Brain pericyte (primary cell): ENCODE results near the gene TMC8.
"Not testable (repeated sequence)": the region's sequence is repeated elsewhere in the genome, so short reads cannot be mapped to it uniquely, and the experiment has no call there.

ENCODE experiments used
- DNase-seq: peaks from one replicate; pipeline ENCODE4 v3.0.0-alpha.2; 2012; ENCODE audit warnings: low read depth, low spot score

TMC8 gene

DNA sequence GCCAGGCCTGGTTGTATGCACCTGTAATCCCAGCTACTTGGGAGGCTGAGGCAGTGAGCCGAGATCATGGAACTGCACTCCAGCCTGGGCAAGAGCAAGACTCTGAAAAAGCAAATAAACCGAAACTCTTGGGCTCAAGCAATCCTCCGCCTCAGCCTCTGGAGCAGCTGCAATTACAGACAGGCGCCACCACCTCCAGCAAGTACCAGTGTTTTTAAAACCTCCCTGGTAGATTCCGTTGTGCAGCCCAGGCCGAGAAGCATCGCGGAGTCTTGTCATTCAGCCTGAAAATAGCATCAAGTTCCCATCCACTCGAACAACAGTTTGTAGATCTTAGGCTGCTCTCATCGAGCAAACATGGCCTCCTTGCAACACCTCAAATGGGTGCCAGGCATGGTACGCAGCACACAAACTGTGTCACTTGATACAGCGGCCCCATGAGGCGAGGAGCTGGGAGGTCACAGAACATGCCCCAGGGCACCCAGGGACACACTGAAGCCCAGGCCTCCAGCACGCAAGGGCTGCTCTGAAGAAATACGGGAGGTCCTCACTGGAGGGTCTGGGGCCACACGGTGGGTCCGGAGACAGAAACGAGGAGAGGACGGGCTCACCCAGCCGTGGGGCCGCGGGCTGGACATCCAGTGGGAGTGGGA, 20.1 kb upstream of the TMC8 start:
- DNase-seq: no peak

DNA sequence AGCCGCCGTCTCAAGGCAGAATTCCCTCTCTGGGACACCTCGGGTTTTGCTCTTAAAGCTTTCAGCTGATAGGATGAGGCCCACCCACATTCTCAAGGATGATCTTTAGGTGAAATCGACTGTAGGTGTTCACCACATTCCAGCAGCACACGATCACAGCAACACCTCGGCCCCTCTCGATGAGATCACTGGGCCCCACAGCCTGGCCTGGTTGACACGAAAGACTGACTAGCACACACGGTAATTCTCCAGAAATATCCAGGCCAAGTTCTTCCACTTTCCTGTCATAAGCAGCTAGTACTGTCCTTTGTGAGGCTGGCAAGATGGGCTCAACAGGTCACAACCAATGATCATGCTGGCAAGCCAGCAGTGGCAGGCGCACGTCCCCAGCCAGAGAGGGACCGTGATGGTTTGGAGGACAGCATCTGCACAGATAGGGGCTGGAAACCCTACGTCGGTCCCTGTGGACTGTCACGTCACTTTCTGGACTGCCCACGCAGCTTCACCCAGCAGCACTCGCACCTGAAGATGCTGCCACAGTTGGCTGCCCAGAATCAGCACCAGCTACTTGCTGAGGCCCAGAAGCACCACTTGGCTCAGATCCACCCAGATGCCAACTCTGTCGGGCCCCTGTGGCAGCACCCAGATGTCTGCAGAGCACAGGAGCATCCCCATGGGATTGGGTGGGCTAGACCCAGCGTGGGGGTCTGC, 19.4 kb upstream of the TMC8 start:
- DNase-seq: no peak

DNA sequence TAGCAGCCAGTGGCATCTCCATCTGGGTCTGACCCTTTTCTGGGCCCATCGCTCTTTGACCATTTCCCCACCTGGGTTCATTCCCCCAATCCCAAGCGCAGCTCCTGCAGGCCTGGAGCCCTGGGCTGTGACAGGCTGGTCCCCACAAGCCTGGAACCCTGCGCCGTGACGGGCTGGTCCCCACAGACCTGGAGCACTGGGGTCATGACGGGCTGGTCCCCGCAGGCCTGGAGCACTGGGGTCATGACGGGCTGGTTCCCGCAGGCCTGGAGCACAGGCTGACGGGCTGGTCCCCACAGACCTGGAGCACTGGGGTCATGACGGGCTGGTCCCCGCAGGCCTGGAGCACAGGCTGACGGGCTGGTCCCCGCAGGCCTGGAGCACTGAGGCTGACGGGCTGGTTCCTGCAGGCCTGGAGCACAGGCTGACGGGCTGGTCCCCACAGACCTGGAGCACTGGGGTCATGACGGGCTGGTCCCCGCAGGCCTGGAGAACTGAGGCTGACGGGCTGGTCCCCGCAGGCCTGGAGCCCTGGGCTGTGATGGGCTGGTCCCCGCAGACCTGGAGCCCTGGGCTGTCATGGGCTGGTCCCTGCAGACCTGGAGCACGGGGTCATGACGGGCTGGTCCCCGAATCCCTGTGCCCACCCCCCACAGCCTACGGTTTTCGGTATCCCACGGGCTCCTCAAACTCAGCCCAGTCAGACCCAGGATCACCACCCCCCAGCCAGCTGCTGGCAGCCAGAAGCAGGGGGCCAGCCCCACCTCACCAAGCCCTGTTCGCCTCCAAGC, 18.6 kb upstream of the TMC8 start:
- no peak for DNase-seq

DNA sequence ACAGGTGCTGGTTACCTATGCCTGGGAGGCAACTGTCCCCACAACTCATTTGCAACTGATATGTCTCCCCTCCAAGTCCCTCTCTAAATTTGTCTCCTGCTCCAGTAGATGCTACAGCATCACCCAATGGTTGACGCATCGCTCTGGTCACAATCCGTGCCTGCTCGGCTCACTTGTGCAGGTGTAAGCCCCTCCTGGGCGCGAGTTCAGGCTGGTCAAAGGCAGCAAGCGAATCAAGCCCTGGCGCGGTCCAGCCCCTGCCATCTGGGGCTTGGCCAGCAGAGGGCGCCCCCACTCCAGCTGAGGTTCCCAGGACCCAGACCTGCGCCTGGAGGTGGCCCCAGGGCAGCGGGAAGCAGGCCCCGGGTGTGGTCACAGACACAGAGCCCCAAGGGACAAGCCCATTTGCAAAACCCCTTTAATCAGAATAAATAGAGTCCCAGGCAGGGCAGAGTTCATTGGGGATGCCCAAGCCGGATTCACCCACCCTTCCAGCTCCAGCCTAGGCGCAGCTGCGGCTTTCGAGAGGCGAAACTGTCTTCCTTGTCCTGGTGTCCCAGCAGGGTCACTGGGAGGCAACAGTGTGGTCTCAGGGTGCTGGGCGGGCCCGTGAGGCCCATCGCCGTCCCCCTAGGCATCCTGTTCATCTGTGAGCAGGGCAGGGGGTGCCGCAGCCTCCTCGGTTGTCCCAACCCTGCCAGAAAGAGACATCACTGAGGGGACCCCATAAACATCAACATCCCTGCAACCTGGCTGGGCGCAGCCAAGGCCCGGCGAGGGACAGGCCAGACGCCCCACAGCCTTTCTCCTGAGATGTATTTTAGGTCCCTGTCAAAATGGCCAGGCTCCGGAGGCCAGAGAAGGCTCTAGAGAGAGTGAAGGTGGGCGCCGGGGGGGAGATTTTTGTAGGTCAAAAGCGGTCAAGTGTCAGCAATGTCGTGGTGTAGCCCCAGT, 17.8 kb upstream of the TMC8 start:
- no peak for DNase-seq

DNA sequence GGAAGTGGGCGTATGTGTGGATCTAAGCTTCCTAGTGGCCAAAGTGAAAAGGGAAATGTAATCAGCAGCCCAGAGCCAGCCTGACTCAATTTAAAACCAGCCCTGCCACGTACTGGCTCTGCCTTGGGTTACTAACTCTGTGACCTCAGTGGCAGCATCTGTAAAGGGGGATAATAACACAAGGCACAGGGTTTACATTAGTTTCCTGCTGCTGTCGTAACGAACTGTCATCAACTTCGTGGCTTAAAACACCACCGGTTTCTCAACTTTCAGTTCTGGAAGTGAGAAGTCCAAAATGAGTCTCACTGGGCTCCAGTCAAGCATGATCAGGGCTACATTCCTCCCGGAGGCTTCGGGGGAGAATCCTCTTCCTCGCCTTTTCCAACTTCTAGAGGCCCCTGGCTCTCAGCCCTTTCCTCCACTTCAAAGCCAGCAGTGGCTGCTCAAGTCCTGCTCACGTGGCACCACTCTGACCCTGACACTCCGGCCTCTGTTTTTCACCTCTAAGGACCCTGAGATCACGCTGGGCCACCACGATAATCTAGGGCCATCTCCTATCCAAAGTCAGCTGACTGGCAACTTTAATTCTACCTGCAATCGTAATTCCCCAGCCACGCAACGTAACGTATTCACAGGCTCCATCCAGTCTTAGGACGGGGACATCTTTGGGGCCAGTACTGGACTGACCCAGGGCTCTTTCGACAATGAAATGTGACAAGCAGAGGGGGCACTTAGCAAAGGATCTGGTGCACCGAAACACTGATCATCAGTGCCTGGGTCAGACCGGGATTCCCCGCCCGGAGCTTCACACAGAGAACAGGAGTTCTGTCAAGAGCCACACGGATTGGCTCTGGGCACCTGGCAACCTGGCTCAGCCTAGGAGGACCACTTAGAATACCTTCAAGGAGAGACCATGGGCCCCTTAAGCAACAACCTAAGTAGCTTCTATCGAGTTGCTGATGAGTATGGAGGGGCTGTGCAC, 16.5 kb upstream of the TMC8 start:
- no peak for DNase-seq

DNA sequence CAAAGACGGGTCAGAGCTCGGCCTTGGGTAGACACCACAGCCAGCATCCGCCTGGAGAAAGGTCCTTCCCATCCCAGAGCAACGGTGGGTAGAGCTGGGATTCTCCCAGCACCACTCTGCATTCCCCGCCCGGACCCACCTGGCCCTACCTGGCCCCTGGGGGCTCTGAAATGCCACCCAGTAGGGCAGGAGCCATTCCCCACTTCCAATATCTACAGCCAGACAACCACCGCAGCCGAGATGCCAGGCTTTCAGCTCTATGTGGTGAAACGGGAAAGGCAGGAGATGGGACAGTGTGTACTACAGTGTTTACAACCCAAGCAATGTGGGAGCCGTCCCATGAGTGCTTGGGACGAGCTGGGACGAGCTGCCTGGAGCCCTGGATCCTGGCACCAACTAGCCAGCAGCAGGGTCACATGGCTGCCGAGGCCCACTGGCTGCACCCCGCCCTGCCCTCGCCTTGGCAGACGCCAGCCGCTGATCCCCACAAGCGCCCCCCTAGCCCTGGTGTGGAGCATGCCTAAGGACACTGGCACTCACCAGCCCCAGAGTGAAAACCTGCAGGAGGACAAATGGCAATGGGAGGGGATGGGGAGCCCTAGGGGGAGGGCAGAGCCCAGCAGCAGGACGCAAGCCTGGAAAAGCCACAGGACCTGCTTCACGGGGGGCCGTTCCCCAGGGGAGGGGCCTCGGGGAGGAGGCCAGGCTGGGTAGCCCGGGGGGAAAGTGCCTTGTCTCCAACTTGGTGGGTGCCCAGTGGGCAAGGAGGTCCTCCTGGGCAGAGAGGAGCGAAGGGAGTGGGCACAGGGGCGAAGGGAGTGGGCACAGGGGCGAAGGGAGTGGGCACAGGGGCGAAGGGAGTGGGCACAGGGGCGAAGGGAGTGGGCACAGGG, 15.5 kb upstream of the TMC8 start:
- no peak for DNase-seq

DNA sequence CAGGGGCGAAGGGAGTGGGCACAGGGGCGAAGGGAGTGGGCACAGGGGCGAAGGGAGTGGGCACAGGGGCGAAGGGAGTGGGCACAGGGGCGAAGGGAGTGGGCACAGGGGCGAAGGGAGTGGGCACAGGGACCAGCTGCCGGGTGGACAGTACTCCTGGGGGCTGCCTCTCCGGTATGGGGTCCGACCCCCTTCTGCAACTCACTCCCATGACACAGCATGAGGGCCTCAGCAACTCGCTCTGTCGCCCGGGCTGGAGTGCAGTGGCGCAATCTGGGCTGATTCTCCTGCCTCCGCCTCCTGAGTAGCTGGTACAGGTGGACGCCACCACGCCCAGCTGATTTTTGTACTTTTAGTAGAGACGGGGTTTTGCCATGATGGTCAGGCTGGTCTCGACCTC, 14.8 kb upstream of the TMC8 start:
- DNase-seq: not testable (repeated sequence)

DNA sequence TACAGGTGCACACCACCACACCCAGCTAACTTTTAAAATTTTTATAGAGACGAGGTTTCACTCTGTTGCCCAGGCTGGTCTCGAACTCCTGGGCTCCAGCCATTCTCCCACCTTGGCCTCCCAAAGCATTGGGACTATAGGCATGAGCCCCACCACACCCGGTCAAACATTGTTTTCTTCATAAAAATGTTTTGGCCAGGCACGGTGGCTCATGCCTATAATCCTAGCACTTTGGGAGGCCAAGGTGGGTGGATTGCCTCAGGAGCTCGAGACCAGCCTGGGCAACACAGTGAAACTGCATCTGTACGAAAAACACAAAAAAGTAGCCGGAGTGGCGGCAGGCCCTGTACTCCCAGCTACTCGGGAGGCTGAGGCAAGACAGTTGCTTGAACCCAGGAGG, 14.2 kb upstream of the TMC8 start:
- no peak for DNase-seq

DNA sequence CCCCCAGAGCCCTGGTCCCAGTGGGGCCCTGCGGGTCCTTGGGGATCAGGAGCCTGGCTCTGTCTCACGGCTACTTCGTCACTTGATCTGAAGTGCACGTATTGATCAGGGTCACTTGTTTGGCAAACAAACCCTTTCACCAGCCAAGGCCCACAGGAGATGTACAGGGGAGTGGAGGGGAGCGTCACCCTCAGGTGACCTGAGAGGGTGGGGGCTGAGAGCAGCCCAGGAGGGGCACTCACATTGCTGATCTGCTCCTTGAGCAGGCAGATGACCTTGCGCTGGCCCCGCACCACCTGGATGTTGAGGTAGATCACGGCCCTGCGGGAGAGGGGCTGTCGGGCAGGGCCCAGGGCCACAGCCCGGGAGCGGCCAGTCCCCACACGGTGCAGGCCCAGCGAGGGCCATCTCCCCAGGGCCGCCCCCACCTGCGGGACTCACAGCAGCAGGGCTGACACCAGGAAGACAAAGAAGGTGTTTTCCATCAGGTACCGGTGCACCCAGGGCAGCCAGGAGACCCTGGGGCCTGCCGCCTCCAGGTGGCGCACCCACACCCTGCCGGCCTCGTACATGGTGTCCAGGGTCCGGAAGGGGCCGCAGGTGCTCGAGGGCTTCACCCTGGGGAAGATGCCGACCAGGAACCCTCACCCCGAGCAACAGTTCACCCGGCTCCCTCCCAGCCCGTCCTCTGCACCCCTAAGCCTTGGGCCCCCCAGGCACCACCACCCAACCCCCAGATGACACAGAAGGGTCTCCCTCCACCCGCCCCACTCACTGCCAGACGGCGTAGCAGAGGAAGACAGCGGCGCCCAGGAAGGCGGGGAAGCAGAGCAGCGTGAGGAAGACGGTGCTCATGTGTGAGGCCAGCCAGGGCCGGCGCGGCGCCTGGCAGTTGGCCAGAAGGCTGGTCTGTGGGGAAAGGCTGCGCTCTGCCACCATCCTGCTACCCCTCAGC, 13.3 kb upstream of the TMC8 start:
- DNase-seq: no peak

DNA sequence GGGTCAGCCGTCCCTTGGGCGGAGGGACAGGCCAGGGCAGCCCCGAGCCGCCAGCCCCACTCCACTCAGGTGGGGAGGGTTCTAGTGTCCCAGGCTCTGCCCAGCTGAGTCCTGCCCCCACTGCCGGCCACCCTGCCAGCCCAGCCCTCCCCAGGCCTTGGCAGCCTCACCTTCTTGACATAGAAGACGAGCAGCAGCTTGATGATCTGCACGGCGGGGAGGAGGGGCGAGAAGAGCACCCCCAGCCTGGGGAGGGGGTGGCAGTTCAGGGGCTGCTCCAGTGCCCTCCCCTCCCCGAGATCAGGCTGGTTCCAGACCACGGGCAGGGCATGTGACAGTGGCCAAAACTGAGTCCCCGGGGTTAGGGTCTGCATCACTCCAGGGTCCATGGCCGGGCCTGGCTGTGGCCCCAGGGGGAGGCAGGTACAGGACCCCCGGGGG, 11.8 kb upstream of the TMC8 start:
- DNase-seq: no peak

DNA sequence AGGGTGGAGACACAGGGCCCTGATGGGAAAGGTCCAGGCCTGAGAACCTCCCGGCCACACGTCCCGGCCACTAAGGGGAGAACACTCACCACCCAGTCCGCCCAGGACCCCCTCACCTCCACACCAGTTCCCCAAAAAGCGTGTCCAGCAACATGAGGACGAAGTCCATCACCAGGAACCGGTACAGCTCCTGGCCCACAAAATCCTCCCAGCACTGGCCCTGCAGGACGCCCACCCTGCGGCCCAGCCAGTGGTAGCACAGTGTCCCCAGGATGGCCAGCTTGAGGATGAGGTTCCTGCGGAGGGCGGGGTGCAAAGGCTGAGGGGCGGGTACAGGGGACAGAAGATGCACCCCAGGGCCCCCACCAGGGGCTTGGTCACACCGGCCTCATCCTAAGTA, 10.0 kb upstream of the TMC8 start:
- DNase-seq: no peak

DNA sequence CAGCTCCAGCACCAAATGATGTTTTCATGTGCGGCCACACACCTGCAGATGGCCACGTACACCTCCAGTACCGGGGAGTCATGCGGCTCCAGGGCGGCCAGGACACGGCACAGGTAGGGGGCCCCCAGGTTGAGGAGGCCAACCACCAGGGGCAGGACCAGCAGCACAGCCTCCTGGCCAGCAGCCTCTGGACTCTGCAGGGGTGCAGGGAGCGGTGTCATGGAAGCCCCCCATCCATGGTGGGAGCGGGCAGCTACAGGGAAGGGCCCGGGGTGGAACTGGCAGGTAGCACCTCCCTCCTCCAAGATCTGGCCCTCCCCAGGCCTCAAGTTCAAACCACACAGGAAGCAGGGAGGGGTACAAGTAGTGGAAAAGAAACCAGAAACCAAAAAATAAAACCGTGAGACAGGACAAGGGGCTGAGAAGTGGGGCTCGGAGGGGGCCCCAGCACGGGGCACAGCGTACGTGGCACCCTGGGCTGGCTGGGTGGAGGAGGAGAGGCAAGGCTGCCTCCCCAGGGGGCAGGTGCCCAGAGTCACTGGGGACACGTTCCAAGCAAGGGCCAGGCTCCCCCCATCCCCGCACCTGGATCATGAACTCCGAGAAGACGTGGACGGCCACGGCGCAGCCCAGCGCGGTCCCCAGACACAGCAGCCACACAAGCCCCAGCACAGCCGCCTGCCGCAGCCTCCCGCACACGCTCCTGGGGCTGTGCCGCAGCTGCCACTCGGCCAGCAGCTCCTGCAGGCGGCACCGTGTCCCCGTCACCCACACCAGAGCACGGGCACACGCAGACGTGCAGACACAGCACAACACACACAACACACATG, 9.4 kb upstream of the TMC8 start:
- DNase-seq: no peak

DNA sequence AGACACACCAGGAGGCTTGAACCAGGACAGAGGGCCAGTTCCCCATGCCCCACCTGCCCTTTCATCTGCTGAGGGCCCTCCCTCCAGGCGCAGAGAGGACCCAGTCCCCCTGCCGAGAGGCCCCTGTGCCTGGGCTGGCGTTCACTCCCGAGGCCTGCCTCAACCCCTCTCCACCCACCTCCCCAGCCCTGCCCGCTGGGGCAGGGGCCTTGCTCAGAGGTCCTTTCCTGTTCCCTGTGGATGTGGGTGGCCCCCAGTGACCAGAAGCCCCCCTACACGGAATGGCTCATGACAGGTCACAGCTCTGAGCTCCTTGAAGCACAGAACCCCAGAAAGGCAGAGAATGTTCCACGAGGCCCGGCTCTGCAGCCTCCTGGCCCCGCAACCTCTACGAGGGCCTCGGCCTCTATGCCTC, 8.8 kb upstream of the TMC8 start:
- no peak for DNase-seq

DNA sequence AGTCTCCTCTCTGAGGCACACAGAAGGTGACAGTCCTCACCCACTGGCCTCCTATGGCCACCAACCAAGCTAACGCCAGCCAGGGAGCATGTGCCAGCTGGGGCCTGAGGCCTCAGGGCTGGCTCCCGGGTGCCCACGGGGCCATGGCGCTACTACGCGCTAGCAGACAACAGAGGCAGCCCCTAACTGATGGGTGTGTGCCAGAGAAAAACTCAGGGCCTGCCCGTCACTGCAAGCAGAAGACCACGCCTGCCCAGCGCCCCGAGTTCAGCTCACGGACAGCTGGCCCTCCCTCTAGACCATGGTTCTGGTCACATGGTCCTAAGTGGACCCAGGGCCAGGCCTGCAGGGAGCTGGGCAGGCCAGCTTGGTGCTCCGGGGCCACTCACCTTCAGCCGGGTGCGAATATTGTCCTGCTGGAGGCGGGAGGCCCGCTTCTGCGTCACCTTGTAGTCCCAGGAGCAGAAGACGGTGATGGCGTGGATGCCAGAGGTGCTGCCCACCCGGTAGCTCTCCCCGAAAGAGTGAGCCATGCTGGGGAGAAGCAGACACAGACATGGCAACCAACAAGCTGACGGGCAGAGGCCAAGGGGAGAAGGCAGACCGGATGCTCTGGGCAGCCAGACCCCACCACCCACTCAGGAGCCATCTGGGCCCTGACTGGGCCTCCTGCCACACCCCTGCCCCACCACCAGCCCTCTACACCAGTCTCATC, 8.2 kb upstream of the TMC8 start:
- DNase-seq: no peak

DNA sequence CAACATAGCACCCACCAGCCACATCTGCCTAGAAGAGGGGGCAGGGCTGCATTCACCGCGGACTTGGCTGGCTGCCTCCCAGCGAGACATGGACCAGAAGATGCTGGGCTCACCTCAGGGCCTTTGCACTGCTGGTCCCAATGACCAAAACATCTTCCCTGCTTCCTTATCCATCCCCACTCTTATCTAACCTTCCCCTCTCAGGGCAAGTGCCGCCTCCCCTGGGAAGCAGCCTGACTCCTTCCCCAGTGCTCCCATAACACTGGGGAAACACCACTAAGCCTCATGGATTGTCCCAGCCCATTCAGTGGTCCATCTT, 7.7 kb upstream of the TMC8 start:
- no peak for DNase-seq

DNA sequence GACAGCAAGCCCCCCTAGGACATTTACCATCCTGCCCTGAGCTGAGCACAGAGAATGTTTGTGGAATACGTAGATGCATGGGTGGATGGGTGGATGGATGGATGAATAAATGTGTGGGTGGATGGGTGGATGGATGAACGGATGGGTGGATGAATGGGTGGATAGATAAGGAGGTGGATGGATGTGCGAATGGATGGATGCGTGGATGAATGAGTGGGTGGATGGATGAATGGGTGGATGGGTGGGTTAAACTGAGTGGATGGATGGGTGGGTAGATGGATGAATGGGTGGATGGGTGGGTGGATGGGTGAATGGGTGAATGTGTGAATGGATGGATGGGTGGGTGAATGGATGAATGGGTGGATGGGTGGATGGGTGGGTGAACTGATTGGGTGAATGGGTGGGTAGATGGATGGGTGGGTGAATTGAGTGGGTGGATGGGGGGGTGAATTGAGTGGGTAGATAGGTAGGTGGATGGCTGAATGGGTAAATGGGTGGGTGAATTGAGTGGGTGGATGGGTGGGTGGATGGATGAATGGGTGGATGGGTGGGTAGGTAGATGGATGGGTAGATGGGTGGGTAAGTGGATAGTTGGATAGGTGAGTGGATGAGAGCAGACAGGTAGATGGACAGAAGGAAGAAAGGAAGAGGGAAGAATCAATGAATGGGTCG, 7.2 kb upstream of the TMC8 start:
- DNase-seq: no peak
